Left ventricle myocardium inferior (tissue), 1 donor: Measurements from ENCODE around the gene MACF1. TPM values are rescaled to one million over a fixed set of nuclear protein-coding genes. Genes with fewer than 3 reads are reported as not detected.
A peak's percentile ranks its signal among the peaks of the same experiment; 100 is the strongest.

Experiments used
- DNase-seq: peaks from one replicate; pipeline ENCODE4 v3.0.0-alpha.2; 2020
- H3K27ac ChIP-seq: fragments of 200-600 bp; replicated peaks from 2 replicates; pipeline ENCODE4 v1.8.0; 2021
- H3K27me3 ChIP-seq: fragments of 200-600 bp; 2 replicates; pipeline ENCODE4 v1.8.0; 2021; ENCODE audit warnings: low read depth
- H3K36me3 ChIP-seq: fragments of 200-600 bp; 2 replicates; pipeline ENCODE4 v1.8.0; 2021
- H3K4me1 ChIP-seq: fragments of 200-600 bp; 2 replicates; pipeline ENCODE4 v1.8.0; 2021
- H3K4me3 ChIP-seq: fragments of 200-600 bp; 2 replicates; pipeline ENCODE4 v1.8.0; 2021; ENCODE audit warnings: mild to moderate bottlenecking, moderate library complexity
- H3K9me3 ChIP-seq: fragments of 200-600 bp; replicated peaks from 2 replicates; pipeline ENCODE4 v1.8.0; 2021
- CTCF ChIP-seq: fragments of 200-600 bp; IDR thresholded peaks from 2 replicates; pipeline ENCODE4 v1.8.0; 2021; ENCODE audit warnings: antibody characterized with exemption, mild to moderate bottlenecking, borderline replicate concordance
- intact Hi-C: fragments of 100-400 bp; cut with micrococcal nuclease; formaldehyde crosslinking; loops from one replicate; pipeline ENCODE4 v1.11.0; 2022
- total RNA-seq: library from RNA; stranded (reverse); fragmentation: NEBNext Ultra II Directional; extraction: Animal tissue kit (Norgen Biotek cat#: 25700); gene quantifications from one replicate; pipeline ENCODE4 v1.2.1, GENCODE V29; 2021
- donor health status: DM: no; HTN: yes; CAD: no; lungs with severe emphysema.

MACF1 gene
- total RNA-seq, 1 donor from 2014 or later, result 181 TPM

- peak overlapping the region; percentile 42 for H3K27ac ChIP-seq
- peaks cover 38% of the 10 kb centered on the region for H3K4me1 ChIP-seq
- no peaks in the 10 kb centered on the region for H3K36me3 ChIP-seq
- H3K9me3 ChIP-seq, result no peaks in the 10 kb centered on the region
- no peak overlapping the region for H3K4me3 ChIP-seq
- DNase-seq, result no peak
- H3K27me3 ChIP-seq, result no peaks in the 10 kb centered on the region
- intact Hi-C loops, result no loop called here
- peak; percentile 60 for TF ChIP-seq CTCF
Measured at GRCh38 chr1:39183503-39184353, 20.8 kb upstream of the MACF1 start.

- Histone ChIP-seq H3K27ac (peak overlapping the region; percentile 42), H3K4me3 (no peak overlapping the region), H3K4me1 (peaks cover 34% of the 10 kb centered on the region), H3K27me3 (no peaks in the 10 kb centered on the region), H3K9me3 (no peaks in the 10 kb centered on the region), H3K36me3 (no peaks in the 10 kb centered on the region)
- no peak for DNase-seq
- TF ChIP-seq CTCF, result no peak
- intact Hi-C loops, result no loop called here
Measured at GRCh38 chr1:39184354-39184818, 20.1 kb upstream of the MACF1 start.

GRCh38 chr1:39187275-39188046 is 17.0 kb upstream of the MACF1 start:
- Histone ChIP-seq H3K4me3 (no peak overlapping the region), H3K27ac (no peak overlapping the region), H3K4me1 (peaks cover 53% of the 10 kb centered on the region), H3K27me3 (no peaks in the 10 kb centered on the region), H3K9me3 (no peaks in the 10 kb centered on the region), H3K36me3 (no peaks in the 10 kb centered on the region)
- intact Hi-C loops, result no loop called here
- DNase-seq, result no peak
- no peak for TF ChIP-seq CTCF

- Histone ChIP-seq H3K36me3 (no peaks in the 10 kb centered on the region), H3K27me3 (no peaks in the 10 kb centered on the region), H3K9me3 (no peaks in the 10 kb centered on the region), H3K4me1 (peaks cover 54% of the 10 kb centered on the region), H3K4me3 (no peak overlapping the region), H3K27ac (no peak overlapping the region)
- no peak for TF ChIP-seq CTCF
- DNase-seq, result no peak
- intact Hi-C loops, result loop anchor here (5.0 kb wide), 1 partner anchor 68 kb away; no protein-coding TSS in a partner anchor
Measured at GRCh38 chr1:39189592-39190041, 14.9 kb upstream of the MACF1 start.

- peaks cover 54% of the 10 kb centered on the region for H3K4me1 ChIP-seq
- TF ChIP-seq CTCF, result no peak
- H3K27me3 ChIP-seq, result no peaks in the 10 kb centered on the region
- DNase-seq, result no peak
- no peaks in the 10 kb centered on the region for H3K36me3 ChIP-seq
- no peak overlapping the region for H3K27ac ChIP-seq
- H3K9me3 ChIP-seq, result no peaks in the 10 kb centered on the region
- intact Hi-C loops, result loop anchor here (5.0 kb wide), 1 partner anchor 67 kb away; no protein-coding TSS in a partner anchor
- no peak overlapping the region for H3K4me3 ChIP-seq
Measured at GRCh38 chr1:39190096-39190495, 14.4 kb upstream of the MACF1 start.
